Glutamatergic neuron (in vitro differentiated cells): ENCODE measurements around the gene FLYWCH1. TPM values are rescaled to one million over a fixed set of nuclear protein-coding genes. Genes with fewer than 3 reads are reported as not detected.
"Not testable (repeated sequence)": the region's sequence is repeated elsewhere in the genome, so short reads cannot be mapped to it uniquely, and the experiment has no call there.

Source experiments
- DNase-seq: peaks from one replicate; pipeline ENCODE4 v3.0.0; 2022
- H3K27ac Mint-ChIP-seq: one replicate; pipeline ENCODE4 v1.8.0; 2020; ENCODE audit warnings: mild to moderate bottlenecking, mixed read lengths, inconsistent platforms; ENCODE audit not compliant: unreplicated experiment
- H3K27me3 Mint-ChIP-seq: one replicate; pipeline ENCODE4 v1.8.0; 2020; ENCODE audit warnings: mild to moderate bottlenecking, moderate library complexity, mixed read lengths, inconsistent platforms; ENCODE audit not compliant: unreplicated experiment
- H3K36me3 Mint-ChIP-seq: one replicate; pipeline ENCODE4 v1.8.0; 2020; ENCODE audit warnings: mild to moderate bottlenecking, mixed read lengths, inconsistent platforms; ENCODE audit not compliant: unreplicated experiment
- H3K4me1 Mint-ChIP-seq: one replicate; pipeline ENCODE4 v1.8.0; 2020; ENCODE audit warnings: mild to moderate bottlenecking, low read depth, mixed read lengths, inconsistent platforms; ENCODE audit not compliant: unreplicated experiment
- H3K4me3 Mint-ChIP-seq: one replicate; pipeline ENCODE4 v1.8.0; 2020; ENCODE audit warnings: mild to moderate bottlenecking, mixed read lengths, inconsistent platforms; ENCODE audit not compliant: unreplicated experiment
- H3K9me3 Mint-ChIP-seq: one replicate; pipeline ENCODE4 v1.8.0; 2020; ENCODE audit warnings: mild to moderate bottlenecking, moderate library complexity, mixed read lengths, inconsistent platforms; ENCODE audit not compliant: unreplicated experiment
- total RNA-seq: library from RNA; stranded (reverse); fragmentation: NEBNext Ultra II Directional; extraction: Animal tissue kit (Norgen Biotek cat#: 25700); gene quantifications from one replicate; pipeline ENCODE4 v1.2.1, GENCODE V29; 2021; ENCODE audit not compliant: unreplicated experiment
- TF ChIP-seq, protein P1 (sequence below): fragments of 200-600 bp; sonication (generic); IDR thresholded peaks from one replicate; pipeline ENCODE4 v1.5.0; 2021; ENCODE audit not compliant: partially characterized antibody, unreplicated experiment

FLYWCH1 gene
- total RNA-seq, 1 donor from 2014 or later = 77.1 TPM

DNA sequence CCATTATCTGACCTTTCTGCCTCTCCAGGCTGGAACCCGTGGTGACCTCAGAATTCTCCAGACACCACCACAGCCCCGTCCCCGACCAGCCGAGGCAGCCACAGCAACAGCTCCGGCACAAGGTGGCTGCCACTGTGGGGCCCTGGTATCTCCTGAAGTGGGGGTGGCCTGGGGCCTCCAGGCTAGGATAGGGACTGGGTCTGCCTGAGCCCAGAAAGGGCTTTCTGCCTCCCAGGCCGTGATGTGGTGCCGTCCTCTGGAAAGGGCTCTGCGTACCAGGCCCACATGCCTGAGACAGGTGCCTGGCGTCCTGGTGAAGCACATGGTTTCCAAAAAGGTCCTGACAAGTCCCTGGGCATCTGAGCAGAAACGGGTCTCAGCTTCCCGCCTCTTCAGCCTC is 17.1 kb downstream of the FLYWCH1 start:
- TF ChIP-seq, protein P1, sequence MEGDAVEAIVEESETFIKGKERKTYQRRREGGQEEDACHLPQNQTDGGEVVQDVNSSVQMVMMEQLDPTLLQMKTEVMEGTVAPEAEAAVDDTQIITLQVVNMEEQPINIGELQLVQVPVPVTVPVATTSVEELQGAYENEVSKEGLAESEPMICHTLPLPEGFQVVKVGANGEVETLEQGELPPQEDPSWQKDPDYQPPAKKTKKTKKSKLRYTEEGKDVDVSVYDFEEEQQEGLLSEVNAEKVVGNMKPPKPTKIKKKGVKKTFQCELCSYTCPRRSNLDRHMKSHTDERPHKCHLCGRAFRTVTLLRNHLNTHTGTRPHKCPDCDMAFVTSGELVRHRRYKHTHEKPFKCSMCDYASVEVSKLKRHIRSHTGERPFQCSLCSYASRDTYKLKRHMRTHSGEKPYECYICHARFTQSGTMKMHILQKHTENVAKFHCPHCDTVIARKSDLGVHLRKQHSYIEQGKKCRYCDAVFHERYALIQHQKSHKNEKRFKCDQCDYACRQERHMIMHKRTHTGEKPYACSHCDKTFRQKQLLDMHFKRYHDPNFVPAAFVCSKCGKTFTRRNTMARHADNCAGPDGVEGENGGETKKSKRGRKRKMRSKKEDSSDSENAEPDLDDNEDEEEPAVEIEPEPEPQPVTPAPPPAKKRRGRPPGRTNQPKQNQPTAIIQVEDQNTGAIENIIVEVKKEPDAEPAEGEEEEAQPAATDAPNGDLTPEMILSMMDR = no peak
- no peak for DNase-seq
- Mint-ChIP-seq H3K4me1 (peaks cover 3% of the 10 kb centered on the region), H3K9me3 (peaks cover 7% of the 10 kb centered on the region), H3K36me3 (peaks cover 5% of the 10 kb centered on the region), H3K27ac (no peak overlapping the region), H3K4me3 (no peak overlapping the region), H3K27me3 (no peaks in the 10 kb centered on the region)

DNA sequence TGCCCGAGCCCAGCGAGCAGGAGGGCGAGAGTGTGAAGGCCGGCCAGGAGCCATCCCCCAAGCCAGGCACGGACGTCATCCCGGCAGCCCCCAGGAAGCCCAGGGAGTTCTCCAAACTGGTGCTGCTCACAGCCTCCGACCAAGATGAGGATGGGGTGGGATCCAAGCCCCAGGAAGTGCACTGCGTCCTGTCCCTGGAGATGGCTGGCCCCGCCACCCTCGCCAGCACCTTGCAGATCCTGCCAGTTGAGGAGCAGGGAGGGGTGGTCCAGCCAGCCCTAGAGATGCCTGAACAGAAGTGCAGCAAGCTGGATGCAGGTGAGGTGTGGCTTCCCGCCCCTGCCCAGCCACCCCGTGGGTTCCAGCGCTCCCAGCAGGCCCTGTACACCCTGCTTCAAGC is 18.0 kb downstream of the FLYWCH1 start:
- Mint-ChIP-seq H3K27ac (no peak overlapping the region), H3K9me3 (peaks cover 7% of the 10 kb centered on the region), H3K4me1 (peaks cover 3% of the 10 kb centered on the region), H3K36me3 (peaks cover 8% of the 10 kb centered on the region), H3K4me3 (no peak overlapping the region), H3K27me3 (peaks cover 3% of the 10 kb centered on the region)
- no peak for DNase-seq
- TF ChIP-seq, protein P1 = no peak

DNA sequence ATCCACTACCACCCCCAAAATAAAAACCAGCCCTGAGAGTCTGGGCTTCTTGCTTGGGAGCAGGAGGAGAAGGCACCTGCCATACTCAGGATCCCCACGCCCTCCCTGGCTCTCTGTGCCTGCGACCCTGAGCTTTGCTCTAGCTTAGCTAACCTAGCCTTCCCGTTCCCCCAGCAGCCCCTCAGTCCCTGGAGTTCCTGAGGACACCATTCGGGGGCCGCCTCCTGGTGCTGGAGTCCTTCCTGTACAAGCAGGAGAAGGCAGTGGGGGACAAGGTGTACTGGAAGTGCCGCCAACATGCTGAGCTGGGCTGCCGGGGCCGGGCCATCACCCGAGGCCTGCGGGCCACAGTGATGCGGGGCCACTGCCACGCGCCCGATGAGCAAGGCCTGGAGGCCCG is 18.5 kb downstream of the FLYWCH1 start:
- Mint-ChIP-seq H3K27ac (no peak overlapping the region), H3K36me3 (peaks cover 9% of the 10 kb centered on the region), H3K4me3 (no peak overlapping the region), H3K9me3 (peaks cover 7% of the 10 kb centered on the region), H3K27me3 (peaks cover 3% of the 10 kb centered on the region), H3K4me1 (peaks cover 3% of the 10 kb centered on the region)
- TF ChIP-seq, protein P1 = no peak
- no peak for DNase-seq

DNA sequence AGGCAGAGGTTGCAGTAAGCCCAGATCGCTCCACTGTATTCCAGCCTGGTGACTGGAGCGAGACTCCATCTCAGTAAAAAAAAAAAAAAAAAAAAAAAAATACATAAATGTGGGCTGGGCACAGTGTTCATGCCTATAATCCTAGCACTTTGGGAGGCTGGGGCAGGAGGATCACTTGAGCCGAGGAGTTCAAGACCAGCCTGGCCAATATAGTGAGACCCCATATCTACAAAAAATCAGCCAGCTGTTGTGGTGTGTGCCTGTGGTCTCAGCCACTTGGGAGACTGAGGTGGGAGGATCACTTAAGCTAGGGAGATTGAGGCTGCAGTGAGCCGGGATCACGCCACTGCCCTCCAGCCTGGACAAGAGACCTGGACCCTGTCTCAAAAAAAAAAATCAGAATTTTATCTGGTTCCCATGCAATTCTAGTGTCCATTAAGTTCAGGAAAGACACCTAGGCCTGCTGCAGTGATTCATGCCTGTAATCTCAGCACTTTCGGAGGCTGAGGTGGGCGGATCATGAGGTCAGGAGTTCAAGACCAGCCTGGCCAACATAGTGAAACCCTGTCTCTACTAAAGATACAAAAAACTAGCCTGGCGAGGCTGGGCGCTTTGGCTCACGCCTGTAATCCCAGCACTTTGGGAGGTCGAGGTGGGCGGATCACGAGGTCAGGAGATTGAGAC is 19.6 kb downstream of the FLYWCH1 start:
- H3K4me1 Mint-ChIP-seq, H3K27me3 Mint-ChIP-seq, H3K27ac Mint-ChIP-seq, H3K36me3 Mint-ChIP-seq, H3K9me3 Mint-ChIP-seq, H3K4me3 Mint-ChIP-seq, DNase-seq: not testable (repeated sequence)

DNA sequence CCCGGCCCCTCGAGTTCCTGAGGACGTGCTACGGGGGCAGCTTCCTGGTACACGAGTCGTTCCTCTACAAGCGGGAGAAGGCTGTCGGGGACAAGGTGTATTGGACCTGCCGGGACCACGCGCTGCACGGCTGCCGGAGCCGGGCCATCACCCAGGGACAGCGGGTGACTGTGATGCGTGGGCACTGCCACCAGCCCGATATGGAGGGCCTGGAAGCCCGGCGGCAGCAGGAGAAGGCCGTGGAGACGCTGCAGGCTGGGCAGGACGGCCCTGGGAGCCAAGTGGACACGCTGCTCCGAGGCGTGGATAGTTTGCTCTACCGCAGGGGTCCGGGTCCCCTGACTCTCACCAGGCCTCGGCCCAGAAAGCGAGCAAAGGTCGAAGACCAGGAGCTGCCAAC is 21.4 kb downstream of the FLYWCH1 start:
- Mint-ChIP-seq H3K27ac (no peak overlapping the region), H3K27me3 (peaks cover 3% of the 10 kb centered on the region), H3K4me3 (no peak overlapping the region), H3K36me3 (peaks cover 4% of the 10 kb centered on the region), H3K9me3 (peaks cover 9% of the 10 kb centered on the region), H3K4me1 (peaks cover 4% of the 10 kb centered on the region)
- TF ChIP-seq, protein P1 = no peak
- no peak for DNase-seq
